Mesenchymal stem cell (in vitro differentiated cells and primary cell): ENCODE measurements around the gene LARGE1.

ENCODE experiments used
- DNase-seq: peaks from one replicate; pipeline ENCODE4 v3.0.0-alpha.2; 2013
- H2AFZ ChIP-seq: one replicate; pipeline ENCODE4 v1.6.1; 2013; ENCODE audit warnings: low read depth, mild to moderate bottlenecking, control low read depth, inconsistent platforms, low read length, moderate library complexity
- H2AK5ac ChIP-seq: 2 replicates; pipeline ENCODE4 v1.6.1; 2013; ENCODE audit warnings: low read length, moderate library complexity, mild to moderate bottlenecking, inconsistent platforms; ENCODE audit not compliant: severe bottlenecking
- H2BK120ac ChIP-seq: one replicate; pipeline ENCODE4 v1.6.1; 2013; ENCODE audit warnings: low read depth, mild to moderate bottlenecking, inconsistent platforms, low read length, moderate library complexity
- H2BK12ac ChIP-seq, 2 experiments: one replicate each; pipeline ENCODE4 v1.6.1; 2013; ENCODE audit warnings: inconsistent platforms in 2 of 2, low read length in 2 of 2, mild to moderate bottlenecking in 2 of 2, moderate library complexity in 2 of 2, control low read depth in 1 of 2
- H2BK15ac ChIP-seq: one replicate; pipeline ENCODE4 v1.6.1; 2013; ENCODE audit warnings: mild to moderate bottlenecking, low read depth, inconsistent platforms; ENCODE audit not compliant: poor library complexity, severe bottlenecking
- H2BK5ac ChIP-seq: 2 replicates; pipeline ENCODE4 v1.6.1; 2013; ENCODE audit warnings: low read depth, mild to moderate bottlenecking, low read length, control low read depth, inconsistent platforms; ENCODE audit not compliant: poor library complexity, severe bottlenecking
- H3K14ac ChIP-seq, 2 experiments: one replicate each; pipeline ENCODE4 v1.6.1; 2013; ENCODE audit warnings: inconsistent platforms in 2 of 2, low read length in 2 of 2, control low read depth in 1 of 2, mild to moderate bottlenecking in 1 of 2, moderate library complexity in 1 of 2
- H3K18ac ChIP-seq, 2 experiments: one replicate each; pipeline ENCODE4 v1.6.1; 2013; ENCODE audit warnings: inconsistent platforms in 2 of 2, low read length in 2 of 2, control low read depth in 1 of 2, low read depth in 1 of 2, mild to moderate bottlenecking in 1 of 2
- H3K23ac ChIP-seq, 2 experiments: one replicate each; pipeline ENCODE4 v1.6.1; 2013; ENCODE audit warnings: inconsistent platforms in 2 of 2, low read length in 2 of 2, mild to moderate bottlenecking in 2 of 2, moderate library complexity in 2 of 2, control low read depth in 1 of 2
- H3K27ac ChIP-seq: 2 replicates; pipeline ENCODE4 v1.5.1; 2013; ENCODE audit warnings: mild to moderate bottlenecking, moderate library complexity, low read length, control low read depth, inconsistent platforms; ENCODE audit not compliant: poor library complexity, severe bottlenecking
- H3K27me3 ChIP-seq, 2 experiments: 2 replicates each; pipeline versions ENCODE4 v1.6.1 to v1.7.0; 2013; ENCODE audit warnings: low read length in 2 of 2, mild to moderate bottlenecking in 2 of 2, moderate library complexity in 2 of 2, control low read depth in 1 of 2, inconsistent platforms in 1 of 2; ENCODE audit not compliant: control insufficient read depth in 1 of 2, insufficient read depth in 1 of 2
- H3K36me3 ChIP-seq, 2 experiments: 2 replicates each; pipeline versions ENCODE4 v1.6.1 to v1.7.0; 2013; ENCODE audit warnings: low read length in 2 of 2, control low read depth in 1 of 2, inconsistent platforms in 1 of 2, low read depth in 1 of 2, mild to moderate bottlenecking in 1 of 2; ENCODE audit not compliant: insufficient read depth in 2 of 2, control insufficient read depth in 1 of 2
- H3K4ac ChIP-seq, 2 experiments: one replicate each; pipeline ENCODE4 v1.6.1; 2013; ENCODE audit warnings: inconsistent platforms in 2 of 2, low read length in 2 of 2, mild to moderate bottlenecking in 2 of 2, moderate library complexity in 2 of 2, control low read depth in 1 of 2, low read depth in 1 of 2
- H3K4me1 ChIP-seq: 2 replicates; pipeline ENCODE4 v1.6.1; 2013; ENCODE audit warnings: low read depth, low read length, control low read depth; ENCODE audit not compliant: control insufficient read depth, insufficient read depth
- H3K4me2 ChIP-seq: 2 replicates; pipeline ENCODE4 v1.6.1; 2013; ENCODE audit warnings: low read length, mild to moderate bottlenecking, inconsistent platforms; ENCODE audit not compliant: poor library complexity, severe bottlenecking
- H3K4me3 ChIP-seq, 2 experiments: 2 replicates each; pipeline versions ENCODE4 v1.5.1 to v1.7.0; 2013; ENCODE audit warnings: low read length in 2 of 2, mild to moderate bottlenecking in 2 of 2, control low read depth in 1 of 2, low read depth in 1 of 2; ENCODE audit not compliant: insufficient read depth in 1 of 2
- H3K79me1 ChIP-seq: replicated peaks from 2 replicates; pipeline ENCODE4 v1.6.1; 2013; ENCODE audit warnings: mild to moderate bottlenecking, control low read depth, low read length, inconsistent platforms; ENCODE audit not compliant: poor library complexity, severe bottlenecking
- H3K9ac ChIP-seq: 2 replicates; pipeline ENCODE4 v1.7.0; 2013; ENCODE audit warnings: mild to moderate bottlenecking, low read length, moderate library complexity
- H3K9me3 ChIP-seq: 2 replicates; pipeline ENCODE4 v1.7.0; 2013; ENCODE audit warnings: mild to moderate bottlenecking, low read length; ENCODE audit not compliant: control insufficient read depth
- H4K8ac ChIP-seq: one replicate; pipeline ENCODE4 v1.6.1; 2013; ENCODE audit warnings: inconsistent platforms, mild to moderate bottlenecking, low read length, moderate library complexity
- H4K91ac ChIP-seq: one replicate; pipeline ENCODE4 v1.6.1; 2013; ENCODE audit warnings: mild to moderate bottlenecking, low read length, inconsistent platforms
- whole genome bisulfite sequencing: methylation state at CpG from one replicate; pipeline ENCODE4 v1.1.7; 2013; ENCODE audit warnings: mixed read lengths; 5-methylcytosine and 5-hydroxymethylcytosine counted together

Gene LARGE1

GRCh38 chr22:33787645-33788456 is 132.4 kb downstream of the LARGE1 start:
- Histone ChIP-seq H3K9ac (no peak overlapping the region), H3K36me3 (no peaks in the 10 kb centered on the region), H3K4me2 (no peak overlapping the region), H2BK12ac (no peak overlapping the region), H2BK15ac (no peak overlapping the region), H4K8ac (no peak overlapping the region), H3K23ac (no peak overlapping the region), H2BK120ac (no peak overlapping the region), H3K27me3 (no peaks in the 10 kb centered on the region), H3K14ac (no peak overlapping the region), H2BK5ac (no peak overlapping the region), H4K91ac (no peak overlapping the region), H3K4me3 (no peak overlapping the region), H3K9me3 (peaks cover 10% of the 10 kb centered on the region), H3K79me1 (peaks cover 6% of the 10 kb centered on the region), H3K18ac (no peak overlapping the region), H3K4ac (no peak overlapping the region), H2AK5ac (no peak overlapping the region), H3K4me1 (no peaks in the 10 kb centered on the region), H3K27ac (no peak overlapping the region), H2AFZ (no peak overlapping the region)
- no peak for DNase-seq
- 91% methylated on average over 3 of the region's 4 CpGs for WGBS

- no peak overlapping the region for H4K8ac ChIP-seq
- H3K23ac ChIP-seq: no peak overlapping the region
- H2BK12ac ChIP-seq: no peak overlapping the region
- H3K9ac ChIP-seq: peak overlapping the region; percentile 80
- no peak overlapping the region for H3K4me2 ChIP-seq
- H3K27me3 ChIP-seq: no peaks in the 10 kb centered on the region
- peaks cover 10% of the 10 kb centered on the region for H3K9me3 ChIP-seq
- H3K18ac ChIP-seq: peak overlapping the region in 1 of 2 experiments; percentile 2
- H4K91ac ChIP-seq: no peak overlapping the region
- no peak overlapping the region for H3K14ac ChIP-seq
- H3K4me1 ChIP-seq: no peaks in the 10 kb centered on the region
- no peak overlapping the region for H2AK5ac ChIP-seq
- no peak overlapping the region for H3K27ac ChIP-seq
- no peak overlapping the region for H3K4me3 ChIP-seq
- no peak overlapping the region for H2BK15ac ChIP-seq
- H2BK120ac ChIP-seq: no peak overlapping the region
- DNase-seq: no peak
- no peak overlapping the region for H2AFZ ChIP-seq
- H3K4ac ChIP-seq: peak overlapping the region in 1 of 2 experiments; percentile 15
- peaks cover 3% of the 10 kb centered on the region for H3K79me1 ChIP-seq
- no peaks in the 10 kb centered on the region for H3K36me3 ChIP-seq
- no peak overlapping the region for H2BK5ac ChIP-seq
These were observed 134.1 kb downstream of the LARGE1 start for GRCh38 chr22:33786149-33786548.

- Histone ChIP-seq H3K9me3 (peaks cover 10% of the 10 kb centered on the region), H4K8ac (no peak overlapping the region), H3K4me1 (no peaks in the 10 kb centered on the region), H2BK12ac (no peak overlapping the region), H2BK15ac (no peak overlapping the region), H3K18ac (no peak overlapping the region), H2BK120ac (no peak overlapping the region), H4K91ac (no peak overlapping the region), H3K27ac (no peak overlapping the region), H2BK5ac (no peak overlapping the region), H3K14ac (no peak overlapping the region), H3K23ac (no peak overlapping the region), H3K36me3 (no peaks in the 10 kb centered on the region), H2AK5ac (no peak overlapping the region), H3K9ac (peak overlapping the region; percentile 80), H3K79me1 (peaks cover 3% of the 10 kb centered on the region), H3K4me2 (no peak overlapping the region), H3K27me3 (no peaks in the 10 kb centered on the region), H3K4ac (no peak overlapping the region), H3K4me3 (peak overlapping the region in 1 of 2 experiments; percentile 23), H2AFZ (no peak overlapping the region)
- DNase-seq: peak; percentile 89
- WGBS: 14% methylated on average over 4 of the region's 5 CpGs
These were observed 134.8 kb downstream of the LARGE1 start for GRCh38 chr22:33785283-33785968.

GRCh38 chr22:33781411-33781810 is 138.9 kb downstream of the LARGE1 start:
- H2BK5ac ChIP-seq: no peak overlapping the region
- H3K9me3 ChIP-seq: no peaks in the 10 kb centered on the region
- peak; percentile 51 for DNase-seq
- H3K79me1 ChIP-seq: peaks cover 4% of the 10 kb centered on the region
- no peak overlapping the region for H3K4ac ChIP-seq
- no peak overlapping the region for H3K4me2 ChIP-seq
- no peaks in the 10 kb centered on the region for H3K27me3 ChIP-seq
- H2BK12ac ChIP-seq: no peak overlapping the region
- H3K27ac ChIP-seq: no peak overlapping the region
- H2AK5ac ChIP-seq: no peak overlapping the region
- no peaks in the 10 kb centered on the region for H3K36me3 ChIP-seq
- no peak overlapping the region for H3K9ac ChIP-seq
- H3K14ac ChIP-seq: no peak overlapping the region
- no peaks in the 10 kb centered on the region for H3K4me1 ChIP-seq
- 8% methylated on average over 2 of the region's 5 CpGs for WGBS
- no peak overlapping the region for H3K4me3 ChIP-seq
- no peak overlapping the region for H2BK120ac ChIP-seq
- H4K8ac ChIP-seq: no peak overlapping the region
- no peak overlapping the region for H3K23ac ChIP-seq
- H3K18ac ChIP-seq: no peak overlapping the region
- H4K91ac ChIP-seq: no peak overlapping the region
- no peak overlapping the region for H2AFZ ChIP-seq
- no peak overlapping the region for H2BK15ac ChIP-seq
